Heart right ventricle (tissue), 16 donors: Measurements from ENCODE around the gene ANKRD12. TPM values are rescaled to one million over a fixed set of nuclear protein-coding genes. Genes with fewer than 3 reads are reported as not detected.

Source experiments
- ATAC-seq, 8 donors: fragments of 200-7000 bp; cut with Tn5 transposase; one replicate each; pipeline ENCODE4 v1.9.1; 2020; ENCODE audit warnings: mild to moderate bottlenecking in 8 of 8, moderate library complexity in 8 of 8, moderate number of reproducible peaks in 1 of 8
- DNase-seq, 2 donors: peaks; one replicate each; pipeline ENCODE4 v3.0.0-alpha.2; 2020
- H3K27ac ChIP-seq, 10 donors: fragments of 200-600 bp; sonication (generic) in 2 of 10; one replicate each; pipeline versions ENCODE4 v1.5.0 to v1.8.0; 2020 to 2022; ENCODE audit warnings: mild to moderate bottlenecking in 3 of 10
- H3K27me3 ChIP-seq, 7 donors: fragments of 200-600 bp; one replicate each; pipeline ENCODE4 v1.8.0; 2021 to 2022; ENCODE audit warnings: mild to moderate bottlenecking in 2 of 7
- H3K36me3 ChIP-seq, 9 donors: fragments of 200-600 bp; sonication (generic) in 1 of 9; one replicate each; pipeline versions ENCODE4 v1.5.0 to v1.8.0; 2020 to 2022; ENCODE audit warnings: mild to moderate bottlenecking in 2 of 9
- H3K4me1 ChIP-seq, 9 donors: fragments of 200-600 bp; sonication (generic) in 1 of 9; one replicate each; pipeline versions ENCODE4 v1.5.0 to v1.8.0; 2020 to 2022; ENCODE audit warnings: mild to moderate bottlenecking in 4 of 9
- H3K4me3 ChIP-seq, 10 donors: fragments of 200-600 bp; sonication (generic) in 2 of 10; one replicate each; pipeline versions ENCODE4 v1.5.0 to v1.8.0; 2020 to 2022; ENCODE audit warnings: mild to moderate bottlenecking in 7 of 10, moderate library complexity in 2 of 10
- H3K9me3 ChIP-seq, 11 donors: fragments of 200-600 bp in 10 of 11; sonication (generic) in 2 of 11; one replicate each; pipeline versions ENCODE4 v1.5.0 to v1.8.0; 2013 to 2022; ENCODE audit warnings: mild to moderate bottlenecking in 2 of 11, control low read depth in 1 of 11, moderate library complexity in 1 of 11
- WGBS, 2 donors: extraction: QIAGEN DNeasy Blood & Tissue Kit; methylation state at CpG; one replicate each; pipeline ENCODE4 v1.1.7; 2013; ENCODE audit warnings: inconsistent platforms in 1 of 2; 5-methylcytosine and 5-hydroxymethylcytosine counted together
- intact Hi-C, 10 donors: fragments of 100-400 bp; cut with DNase I; formaldehyde crosslinking; loops; one replicate each; pipeline versions ENCODE4 v1.11.1 to v1.14.2; 2022
- polyA plus RNA-seq, 2 donors: library from polyadenylated mRNA; stranded (reverse); fragments of 200-250 nt; gene quantifications; one replicate each; pipeline ENCODE4 v1.2.3, GENCODE V29; 2013
- total RNA-seq, 10 donors: library from RNA; stranded (reverse); fragmentation: NEBNext Ultra II Directional in 3 of 10; extraction: Animal tissue kit (Norgen Biotek cat#: 25700) in 3 of 10; gene quantifications; one replicate each; pipeline versions ENCODE4 v1.2.1 to v1.2.4, GENCODE V29; 2021 to 2023
- TF ChIP-seq, protein P1 (sequence below), 9 donors: fragments of 200-600 bp; sonication (generic) in 2 of 9; IDR thresholded peaks; one replicate each; pipeline versions ENCODE4 v1.5.0 to v1.8.0; 2021 to 2022; ENCODE audit warnings: antibody characterized with exemption in 9 of 9, mild to moderate bottlenecking in 5 of 9, moderate library complexity in 1 of 9
- donor health status: Arrhythmogenic right ventricular cardiomyopathy.
- donor health status: ischemic (EF 13 %, LVEDD 7.1; RV severe dilation, severe dysfunction).
- donor health status: healthy with polysubstance abuse.
- donor health status: DM: no; HTN: yes; CAD: no.
- donor health status: DM: no; HTN: no; CAD: no.
- donor health status: ischemic (EF 25% LVEDD 6.9; RV normal size, moderate dysfunction).
- donor health status: ischemic (EF 25% LVEDD 5.7; RV mildly dilated, moderate dysfunction).
- donor health status: healthy.
- donor health status: DM: yes; HTN: yes; CAD: no.
- donor health status: Ischemic cardiomyopathy.
- donor health status: ischemic (EF 35%, LVEDD 5.7; RV mildly dilated, moderate dysfunction).
- donor health status: nonischemic (EF 11% LVEDD 7.7; RV severe dilation, severe dysfunction).
- donor health status: DM: yes; HTN: yes; CAD: no.
- donor health status: PGD.
- donor health status: ischemic (EF 29% LVEDD 5.4; RV normal size, mild dysfunction).
- donor health status: nonischemic (EF 23%, LVEDD 6.1; RV moderate dilation, normal function).

ANKRD12 gene
- total and polyA plus RNA-seq, 12 donors = 3.1 to 70.2 (median 55.5) TPM

DNA sequence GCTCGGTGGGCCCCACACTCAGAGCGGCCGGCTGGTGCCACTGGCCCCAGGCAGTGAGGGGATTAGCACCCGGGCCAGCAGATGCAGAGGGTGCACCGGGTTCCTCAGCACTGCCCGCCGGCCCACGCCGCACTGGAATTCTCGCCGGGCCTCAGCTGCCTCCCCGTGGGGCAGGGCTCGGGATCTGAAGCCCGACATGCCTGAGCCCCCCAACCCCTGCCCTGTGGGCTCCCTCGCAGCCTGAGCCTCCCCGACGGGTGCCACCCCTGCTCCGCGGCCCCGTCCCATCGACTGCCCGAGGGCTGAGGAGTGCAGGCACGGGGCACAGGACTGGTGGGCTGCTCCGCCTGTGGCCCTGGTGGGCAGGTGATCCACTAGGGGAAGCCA, 160.4 kb downstream of the ANKRD12 start:
- no peak overlapping the region for H3K4me3 ChIP-seq
- peaks cover 0 to 59% (median 16%) of the 10 kb centered on the region in 11 donors for H3K9me3 ChIP-seq
- no peaks in the 10 kb centered on the region for H3K27me3 ChIP-seq
- H3K27ac ChIP-seq = no peak overlapping the region
- peak in 1 of 8 donors; percentile 44 for ATAC-seq
- no peak for DNase-seq
- H3K36me3 ChIP-seq = no peaks in the 10 kb centered on the region
- WGBS, 2 donors = 95 to 99% methylated on average over 24 of the region's 24 CpGs
- intact Hi-C loops = no loop called here
- no peaks in the 10 kb centered on the region for H3K4me1 ChIP-seq
- TF ChIP-seq, protein P1, sequence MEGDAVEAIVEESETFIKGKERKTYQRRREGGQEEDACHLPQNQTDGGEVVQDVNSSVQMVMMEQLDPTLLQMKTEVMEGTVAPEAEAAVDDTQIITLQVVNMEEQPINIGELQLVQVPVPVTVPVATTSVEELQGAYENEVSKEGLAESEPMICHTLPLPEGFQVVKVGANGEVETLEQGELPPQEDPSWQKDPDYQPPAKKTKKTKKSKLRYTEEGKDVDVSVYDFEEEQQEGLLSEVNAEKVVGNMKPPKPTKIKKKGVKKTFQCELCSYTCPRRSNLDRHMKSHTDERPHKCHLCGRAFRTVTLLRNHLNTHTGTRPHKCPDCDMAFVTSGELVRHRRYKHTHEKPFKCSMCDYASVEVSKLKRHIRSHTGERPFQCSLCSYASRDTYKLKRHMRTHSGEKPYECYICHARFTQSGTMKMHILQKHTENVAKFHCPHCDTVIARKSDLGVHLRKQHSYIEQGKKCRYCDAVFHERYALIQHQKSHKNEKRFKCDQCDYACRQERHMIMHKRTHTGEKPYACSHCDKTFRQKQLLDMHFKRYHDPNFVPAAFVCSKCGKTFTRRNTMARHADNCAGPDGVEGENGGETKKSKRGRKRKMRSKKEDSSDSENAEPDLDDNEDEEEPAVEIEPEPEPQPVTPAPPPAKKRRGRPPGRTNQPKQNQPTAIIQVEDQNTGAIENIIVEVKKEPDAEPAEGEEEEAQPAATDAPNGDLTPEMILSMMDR (IDR thresholded peaks at IDR 0.05) = no peak

DNA sequence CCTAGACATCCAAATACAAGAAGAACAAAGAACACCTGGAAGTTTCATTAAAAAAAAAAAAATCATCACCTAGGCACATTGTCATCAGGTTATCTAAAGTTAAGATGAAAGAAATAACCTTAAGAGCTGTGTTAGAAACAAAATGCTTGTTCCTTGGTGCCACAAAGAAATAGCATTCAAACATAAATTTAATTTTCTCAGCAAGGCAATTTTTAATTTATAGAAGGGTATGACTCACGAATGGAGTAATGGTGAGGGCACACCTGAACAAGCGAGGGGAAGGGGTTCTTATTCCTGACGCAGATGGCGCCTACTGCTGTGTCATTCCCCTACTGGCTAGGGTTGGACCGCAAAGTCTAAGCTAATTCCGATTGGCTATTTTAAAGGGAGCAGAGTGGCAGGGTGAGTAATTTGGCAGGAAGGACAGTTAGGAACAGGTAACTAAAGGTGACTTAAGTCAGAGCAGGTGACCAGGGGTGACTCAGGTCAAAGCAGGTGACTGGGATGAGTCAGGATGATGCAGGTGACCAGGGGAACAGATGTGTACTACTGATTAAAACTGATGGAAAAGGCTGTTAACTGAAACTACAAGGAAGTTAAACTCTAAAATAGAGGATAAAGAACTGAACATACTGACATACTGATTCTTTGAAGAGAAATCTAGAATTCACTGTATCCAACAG, 167.9 kb downstream of the ANKRD12 start:
- ATAC-seq (no peak), DNase-seq (no peak)
- H3K36me3 ChIP-seq = no peaks in the 10 kb centered on the region
- H3K27ac ChIP-seq = no peak overlapping the region
- no peak overlapping the region for H3K4me3 ChIP-seq
- H3K9me3 ChIP-seq = peaks cover 0 to 54% (median 9%) of the 10 kb centered on the region in 11 donors
- intact Hi-C loops = loop anchor here in 1 of 10 donors (10.0 kb wide), 1 partner anchor 60 kb away; no protein-coding TSS in a partner anchor
- WGBS, 2 donors = 95% methylated on average over 6 of the region's 6 CpGs
- H3K27me3 ChIP-seq = no peaks in the 10 kb centered on the region
- H3K4me1 ChIP-seq = no peaks in the 10 kb centered on the region
- TF ChIP-seq, protein P1 (IDR thresholded peaks at IDR 0.05) = no peak

DNA sequence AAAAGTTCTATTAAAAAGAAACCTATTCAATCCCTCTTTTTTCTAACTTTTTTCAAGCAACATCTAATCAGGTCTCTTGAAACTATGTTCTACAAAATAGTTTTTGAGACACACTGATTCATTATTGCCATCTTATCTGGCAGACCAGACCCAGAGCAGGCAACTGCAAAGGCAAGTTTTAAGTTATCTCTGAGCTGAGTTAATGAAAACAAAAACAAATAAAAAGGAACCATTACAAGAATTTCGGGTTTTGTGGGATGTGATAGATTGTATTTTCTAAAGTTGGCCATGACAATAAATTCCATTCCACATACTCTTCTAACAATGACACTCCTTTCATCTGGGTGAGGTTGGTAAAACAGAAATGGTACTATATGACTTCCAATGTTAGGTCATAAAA, 182.8 kb downstream of the ANKRD12 start:
- H3K4me3 ChIP-seq = no peak overlapping the region
- no peak overlapping the region for H3K27ac ChIP-seq
- TF ChIP-seq, protein P1 (IDR thresholded peaks at IDR 0.05) = no peak
- ATAC-seq (no peak), DNase-seq (no peak)
- peaks cover 0 to 8% (median 0%) of the 10 kb centered on the region in 11 donors for H3K9me3 ChIP-seq
- no peaks in the 10 kb centered on the region for H3K36me3 ChIP-seq
- intact Hi-C loops = loop anchor here in 1 of 10 donors (10.0 kb wide), 1 partner anchor 45 kb away; no protein-coding TSS in a partner anchor
- 59 to 75% methylated on average over 1 of the region's 1 CpG for WGBS, 2 donors
- no peaks in the 10 kb centered on the region for H3K4me1 ChIP-seq
- no peaks in the 10 kb centered on the region for H3K27me3 ChIP-seq

DNA sequence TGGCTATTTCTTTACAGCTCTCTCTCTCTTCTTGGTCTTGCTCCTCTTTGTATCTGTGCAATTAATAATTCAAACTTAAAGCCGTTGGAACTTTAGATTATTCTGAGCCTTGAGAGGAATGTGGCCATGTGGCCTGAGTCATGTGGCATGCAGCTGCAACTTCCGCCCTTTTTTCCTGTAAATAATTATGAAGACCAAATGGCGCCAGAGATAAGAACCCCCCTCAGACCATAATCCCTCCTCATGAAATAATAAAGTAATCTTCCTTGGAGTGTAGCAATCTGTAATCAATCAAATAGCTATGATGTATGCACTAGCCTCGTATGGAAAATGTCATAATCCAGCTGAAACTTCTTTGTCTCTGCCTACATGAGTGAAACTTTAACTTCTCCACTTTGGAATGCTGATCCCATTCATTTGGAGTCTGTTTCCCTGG, 184.5 kb downstream of the ANKRD12 start:
- 47 to 56% methylated on average over 4 of the region's 4 CpGs for WGBS, 2 donors
- Histone ChIP-seq H3K9me3 (peaks cover 0 to 8% (median 0%) of the 10 kb centered on the region in 11 donors), H3K27ac (no peak overlapping the region), H3K27me3 (no peaks in the 10 kb centered on the region), H3K4me3 (no peak overlapping the region), H3K4me1 (no peaks in the 10 kb centered on the region), H3K36me3 (no peaks in the 10 kb centered on the region)
- ATAC-seq (no peak), DNase-seq (no peak)
- intact Hi-C loops = no loop called here
- TF ChIP-seq, protein P1 (IDR thresholded peaks at IDR 0.05) = no peak
